B cell (primary cell): ENCODE data around the gene GEMIN4. TPM values are rescaled to one million over a fixed set of nuclear protein-coding genes. Genes with fewer than 3 reads are reported as not detected.

Source experiments
- ATAC-seq: fragments of 200-7000 bp; cut with Tn5 transposase; one replicate; pipeline ENCODE4 v1.10.0; 2021; ENCODE audit warnings: low read depth, mild to moderate bottlenecking, moderate number of reproducible peaks, moderate library complexity
- CTCF ChIA-PET: fragments of 350-600 bp; sonication (Branson Sonifier 250); formaldehyde crosslinking; loops from one replicate; lab custom pipeline; 2021; ENCODE audit warnings: antibody characterized with exemption, inconsistent platforms; lab: Charles Lee
- POLR2A ChIA-PET: fragments of 350-600 bp; sonication (Branson Sonifier 250); formaldehyde crosslinking; loops from one replicate; lab custom pipeline; 2021; ENCODE audit warnings: antibody characterized with exemption; lab: Charles Lee
- DNase-seq: peaks from one replicate; pipeline ENCODE4 v3.0.0; 2013
- H2AFZ ChIP-seq: 2 replicates; pipeline ENCODE4 v1.6.1; 2012; ENCODE audit warnings: mild to moderate bottlenecking, low read depth, low read length; ENCODE audit not compliant: insufficient read depth, poor library complexity, severe bottlenecking
- H3K27ac ChIP-seq, 2 donors: 1 replicate in 1 of 2; 2 replicates in 1 of 2; pipeline ENCODE4 v1.5.1; 2012 to 2013; ENCODE audit warnings: low read length in 2 of 2, mild to moderate bottlenecking in 2 of 2, moderate library complexity in 1 of 2
- H3K27me3 ChIP-seq, 4 experiments: fragments of 200-600 bp in 1 of 4; sonication (generic) in 1 of 4; replicated peaks in 1 of 4; 1 replicate in 2 of 4; 2 replicates in 2 of 4; pipeline versions ENCODE4 v1.6.1 to v1.7.0; 2013 to 2016; ENCODE audit warnings: low read length in 3 of 4, mild to moderate bottlenecking in 2 of 4, mixed read lengths in 1 of 4, moderate library complexity in 1 of 4; ENCODE audit not compliant: insufficient read depth in 4 of 4, control insufficient read depth in 3 of 4; ENCODE audit errors: control extremely low read depth in 1 of 4
- H3K36me3 ChIP-seq, 2 experiments: replicated peaks in 1 of 2; 1 replicate in 1 of 2; 2 replicates in 1 of 2; pipeline versions ENCODE4 v1.6.1 to v1.7.1; 2013; ENCODE audit warnings: low read length in 1 of 2; ENCODE audit not compliant: insufficient read depth in 2 of 2, control insufficient read depth in 1 of 2; ENCODE audit errors: control extremely low read depth in 1 of 2, extremely low read depth in 1 of 2
- H3K4me1 ChIP-seq, 2 donors: fragments of 200-600 bp in 1 of 2; sonication (generic) in 1 of 2; 1 replicate in 1 of 2; 2 replicates in 1 of 2; pipeline versions ENCODE4 v1.5.1 to v1.6.1; 2013 to 2017; ENCODE audit warnings: low read length in 2 of 2; ENCODE audit not compliant: control insufficient read depth in 2 of 2, insufficient read depth in 2 of 2
- H3K4me2 ChIP-seq: replicated peaks from 2 replicates; pipeline ENCODE3; 2012; ENCODE audit warnings: mild to moderate bottlenecking, low read depth, low read length; ENCODE audit not compliant: poor library complexity, severe bottlenecking
- H3K4me3 ChIP-seq, 5 experiments: fragments of 200-600 bp in 1 of 5; sonication (generic) in 1 of 5; 1 replicate in 3 of 5; 2 replicates in 2 of 5; pipeline versions ENCODE4 v1.5.1 to v1.7.0; 2011 to 2016; ENCODE audit warnings: low read length in 4 of 5, mild to moderate bottlenecking in 4 of 5, low read depth in 2 of 5, control low read depth in 1 of 5, moderate library complexity in 1 of 5; ENCODE audit not compliant: insufficient read depth in 1 of 5; ENCODE audit errors: control extremely low read depth in 1 of 5, extremely low read depth in 1 of 5
- H3K79me2 ChIP-seq: fragments of 200-600 bp; sonication (generic); one replicate; pipeline ENCODE4 v1.6.0; 2016; ENCODE audit warnings: low read length; ENCODE audit not compliant: control insufficient read depth, insufficient read depth
- H3K9ac ChIP-seq: fragments of 200-600 bp; sonication (generic); 2 replicates; pipeline ENCODE4 v1.6.1; 2017; ENCODE audit warnings: mild to moderate bottlenecking, low read length, moderate library complexity
- H3K9me3 ChIP-seq, 3 donors: one replicate each; pipeline versions ENCODE4 v1.6.1 to v1.7.1; 2013; ENCODE audit warnings: low read length in 2 of 3; ENCODE audit not compliant: control insufficient read depth in 2 of 3, insufficient read depth in 1 of 3; ENCODE audit errors: control extremely low read depth in 1 of 3
- H4K20me1 ChIP-seq: 2 replicates; pipeline ENCODE4 v1.6.0; 2012; ENCODE audit warnings: mild to moderate bottlenecking, low read length; ENCODE audit not compliant: insufficient read depth, control insufficient read depth, poor library complexity, severe bottlenecking
- H3K27ac Mint-ChIP-seq: one replicate; pipeline ENCODE4 v1.8.0; 2021; ENCODE audit warnings: mixed read lengths
- H3K27me3 Mint-ChIP-seq: one replicate; pipeline ENCODE4 v1.8.0; 2021; ENCODE audit warnings: mixed read lengths
- H3K4me1 Mint-ChIP-seq: one replicate; pipeline ENCODE4 v1.8.0; 2021; ENCODE audit warnings: mixed read lengths
- H3K4me3 Mint-ChIP-seq: one replicate; pipeline ENCODE4 v1.8.0; 2021; ENCODE audit warnings: mixed read lengths
- H3K9me3 Mint-ChIP-seq: one replicate; pipeline ENCODE4 v1.8.0; 2022; ENCODE audit warnings: mixed read lengths; ENCODE audit not compliant: insufficient read depth
- EZH2 ChIP-seq: IDR thresholded peaks from 2 replicates; pipeline ENCODE4 v1.6.1; 2012; ENCODE audit warnings: borderline replicate concordance, low read depth, mild to moderate bottlenecking, moderate library complexity, low read length; ENCODE audit not compliant: insufficient read depth, poor library complexity, severe bottlenecking
- WGBS: methylation state at CpG from one replicate; pipeline ENCODE4 v1.1.5; 2013; ENCODE audit warnings: missing lambda C conversion rate; ENCODE audit not compliant: insufficient coverage; 5-methylcytosine and 5-hydroxymethylcytosine counted together
- intact Hi-C: fragments of 100-400 bp; cut with micrococcal nuclease; formaldehyde crosslinking; loops from one replicate; pipeline ENCODE4 v1.10.0; 2022
- polyA plus RNA-seq: library from polyadenylated mRNA; depleted of rRNA; stranded (reverse); fragments of >200 nt; gene quantifications from 2 replicates; pipeline ENCODE4 v1.2.3, GENCODE V29; 2012
- total RNA-seq, 2 donors: library from RNA; stranded (reverse); fragments of 120-200 nt in 1 of 2; gene quantifications; 1 replicate in 1 of 2; 2 replicates in 1 of 2; pipeline versions ENCODE4 v1.2.3 to v1.2.4, GENCODE V29; 2013 to 2022
- TF ChIP-seq, protein P1 (sequence below): fragments of 200-600 bp; IDR thresholded peaks from one replicate; pipeline ENCODE4 v1.8.0; 2022; ENCODE audit warnings: antibody characterized with exemption, mild to moderate bottlenecking

Gene GEMIN4
- total and polyA plus RNA-seq, 2 donors (not counting 1 experiment from before 2014, with no cell fraction given), result 25.6 to 26.1 TPM

DNA sequence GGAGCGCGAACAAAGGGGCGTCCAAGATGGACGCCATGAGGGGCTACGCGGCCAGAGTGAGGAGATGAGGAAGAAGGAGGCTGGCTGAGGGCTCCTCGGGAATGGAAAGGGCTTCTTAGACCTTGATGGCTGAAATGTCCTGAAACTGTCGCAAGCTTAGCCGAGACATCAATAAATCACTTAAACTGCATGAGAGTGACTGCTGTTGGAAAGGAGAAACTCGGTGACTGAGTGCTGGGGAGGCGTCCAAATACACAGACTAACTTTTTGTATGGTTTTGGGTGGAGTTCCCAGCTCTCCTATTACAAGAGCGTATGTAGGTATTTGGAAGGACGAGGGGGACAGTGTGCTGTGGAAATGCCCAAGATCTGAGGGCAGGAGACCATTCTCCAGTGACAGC, 1.4 kb upstream of the GEMIN4 start:
- intact Hi-C loops, result loop anchor here (2.0 kb wide), 2 partner anchors 21 to 341 kb away; partner anchors contain the start of gene TLCD3A
- no peak for ATAC-seq
- Histone ChIP-seq H3K27ac (no peak overlapping the region), H3K9me3 (no peaks in the 10 kb centered on the region), H3K79me2 (peaks cover 30% of the 10 kb centered on the region), H3K4me3 (no peak overlapping the region), H4K20me1 (peaks cover 14% of the 10 kb centered on the region), H3K36me3 (peaks cover 0 to 3% of the 10 kb centered on the region in 2 experiments), H3K9ac (no peak overlapping the region), H3K27me3 (no peaks in the 10 kb centered on the region), H3K4me1 (peaks cover 18 to 27% of the 10 kb centered on the region in 2 donors), H3K4me2 (no peak overlapping the region), H2AFZ (no peak overlapping the region)
- CTCF ChIA-PET, result interaction anchor here (0.7 to 2.2 kb wide), 7 partner anchors 10 to 609 kb away, joined by 3 to 12 read pairs (median 3); partner anchors contain the start of gene VPS53
- TF ChIP-seq, protein P1, sequence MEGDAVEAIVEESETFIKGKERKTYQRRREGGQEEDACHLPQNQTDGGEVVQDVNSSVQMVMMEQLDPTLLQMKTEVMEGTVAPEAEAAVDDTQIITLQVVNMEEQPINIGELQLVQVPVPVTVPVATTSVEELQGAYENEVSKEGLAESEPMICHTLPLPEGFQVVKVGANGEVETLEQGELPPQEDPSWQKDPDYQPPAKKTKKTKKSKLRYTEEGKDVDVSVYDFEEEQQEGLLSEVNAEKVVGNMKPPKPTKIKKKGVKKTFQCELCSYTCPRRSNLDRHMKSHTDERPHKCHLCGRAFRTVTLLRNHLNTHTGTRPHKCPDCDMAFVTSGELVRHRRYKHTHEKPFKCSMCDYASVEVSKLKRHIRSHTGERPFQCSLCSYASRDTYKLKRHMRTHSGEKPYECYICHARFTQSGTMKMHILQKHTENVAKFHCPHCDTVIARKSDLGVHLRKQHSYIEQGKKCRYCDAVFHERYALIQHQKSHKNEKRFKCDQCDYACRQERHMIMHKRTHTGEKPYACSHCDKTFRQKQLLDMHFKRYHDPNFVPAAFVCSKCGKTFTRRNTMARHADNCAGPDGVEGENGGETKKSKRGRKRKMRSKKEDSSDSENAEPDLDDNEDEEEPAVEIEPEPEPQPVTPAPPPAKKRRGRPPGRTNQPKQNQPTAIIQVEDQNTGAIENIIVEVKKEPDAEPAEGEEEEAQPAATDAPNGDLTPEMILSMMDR, result no peak
- TF ChIP-seq EZH2, result no peak
- POLR2A ChIA-PET, result interaction anchor here (0.5 to 2.5 kb wide), 3 partner anchors 31 to 530 kb away, joined by 3 to 15 read pairs (median 4); partner anchors contain the start of gene VPS53
- peaks cover 36% of the 10 kb centered on the region for H3K4me1 Mint-ChIP-seq
- no peak for DNase-seq
- no peaks in the 10 kb centered on the region for H3K9me3 Mint-ChIP-seq
- H3K27me3 Mint-ChIP-seq, result no peaks in the 10 kb centered on the region
- 96% methylated on average over 5 of the region's 13 CpGs for WGBS
- H3K27ac Mint-ChIP-seq, result peak overlapping the region; percentile 50
- peak overlapping the region; percentile 72 for H3K4me3 Mint-ChIP-seq

GRCh38 chr17:752620-753219, 656 bp upstream of the GEMIN4 start:
- Histone ChIP-seq H2AFZ (peak overlapping the region; percentile 100), H3K79me2 (peaks cover 32% of the 10 kb centered on the region), H3K4me1 (peaks cover 18 to 27% of the 10 kb centered on the region in 2 donors), H4K20me1 (peaks cover 20% of the 10 kb centered on the region), H3K9ac (peak overlapping the region; percentile 95), H3K27me3 (no peaks in the 10 kb centered on the region), H3K36me3 (peaks cover 0 to 6% of the 10 kb centered on the region in 2 experiments), H3K4me2 (peak overlapping the region; percentile 100), H3K27ac (peak overlapping the region; percentile 59 to 87), H3K4me3 (peak overlapping the region; percentile 36 to 89 (median 81)), H3K9me3 (no peaks in the 10 kb centered on the region)
- Mint-ChIP-seq H3K4me3 (peak overlapping the region; percentile 96), H3K9me3 (no peaks in the 10 kb centered on the region), H3K27me3 (no peaks in the 10 kb centered on the region), H3K4me1 (peaks cover 38% of the 10 kb centered on the region), H3K27ac (peak overlapping the region; percentile 96)
- 35% methylated on average over 35 of the region's 43 CpGs for WGBS
- ChIA-PET POLR2A (interaction anchor here (0.6 to 2.5 kb wide), 4 partner anchors 37 to 530 kb away, joined by 3 to 15 read pairs (median 6); partner anchors contain the start of gene VPS53), CTCF (interaction anchor here (0.8 to 3.2 kb wide), 10 partner anchors 9 to 341 kb away, joined by 3 to 12 read pairs (median 4); partner anchors contain the start of genes GLOD4, MRM3, TIMM22 and VPS53)
- TF ChIP-seq, protein P1, result no peak
- TF ChIP-seq EZH2, result no peak
- peak; percentile 4 for ATAC-seq
- no peak for DNase-seq
- intact Hi-C loops, result loop anchor here (1.0 to 2.0 kb wide), 6 partner anchors 12 to 340 kb away; partner anchors contain the start of genes GLOD4, MRM3, TLCD3A and VPS53
